ENCODE data around the gene SCAPER.

SCAPER gene

GRCh38 chr15:76344893-76345582 is 560.1 kb downstream of the SCAPER start:
- no peak for TF ChIP-seq CTCF (IDR thresholded peaks at IDR 0.05; ENCODE audit: low read depth, low read length, missing control alignments)
- H3K4me3 ChIP-seq (ENCODE audit: low read depth, low read length), result no peak overlapping the region
- no peak for DNase-seq (ENCODE audit: low read depth)

- H3K4me3 ChIP-seq (ENCODE audit: low read depth, low read length), result no peak overlapping the region
- no peak for DNase-seq (ENCODE audit: low read depth)
- no peak for TF ChIP-seq CTCF (IDR thresholded peaks at IDR 0.05; ENCODE audit: low read depth, low read length, missing control alignments)
These were observed 561.7 kb downstream of the SCAPER start for GRCh38 chr15:76343313-76343996.

DNA sequence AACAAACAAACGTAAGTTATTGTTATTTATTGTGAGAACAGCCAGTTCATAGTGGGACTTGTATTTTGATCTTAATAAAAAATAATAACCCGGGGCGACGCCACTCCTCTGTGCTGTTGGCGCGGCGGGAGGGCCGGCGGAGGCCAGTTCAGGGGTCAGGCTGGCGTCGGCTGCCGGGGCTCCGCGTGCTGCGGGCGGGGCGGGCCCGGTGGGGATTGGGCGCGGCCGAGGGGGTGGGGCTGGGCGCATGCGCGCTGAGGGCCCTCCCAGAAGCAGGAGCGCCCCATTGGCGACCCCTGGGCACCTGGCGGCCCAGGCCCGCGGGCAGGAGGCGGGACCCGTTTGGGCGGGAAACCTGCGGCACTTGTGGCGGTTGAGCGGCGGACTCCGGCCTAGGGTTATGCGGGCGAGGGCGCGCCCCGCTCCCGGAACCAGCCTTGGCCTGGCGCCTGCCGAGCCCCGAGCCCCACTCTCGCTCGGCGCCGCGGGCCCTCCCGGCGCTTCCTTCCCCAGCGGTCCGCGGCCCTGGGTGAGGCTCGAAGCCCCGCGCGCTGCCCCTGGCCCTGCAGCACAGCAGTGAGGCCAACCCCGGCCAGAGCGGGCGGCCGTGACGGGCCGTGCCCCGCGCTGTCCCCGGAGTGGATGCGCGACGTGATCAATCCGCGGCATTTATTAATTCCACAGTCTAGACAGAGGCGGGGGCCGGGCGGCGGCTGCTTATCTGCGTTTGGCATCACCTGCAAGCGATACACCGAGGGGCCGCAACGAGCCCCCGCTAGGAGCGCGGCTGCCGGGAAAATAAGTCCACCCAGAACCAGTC is 562.5 kb downstream of the SCAPER start:
- H3K4me3 ChIP-seq (ENCODE audit: low read depth, low read length), result no peak overlapping the region
- no peak for TF ChIP-seq CTCF (IDR thresholded peaks at IDR 0.05; ENCODE audit: low read depth, low read length, missing control alignments)
- no peak for DNase-seq (ENCODE audit: low read depth)

GRCh38 chr15:76342058-76342381 is 563.1 kb downstream of the SCAPER start:
- H3K4me3 ChIP-seq (ENCODE audit: low read depth, low read length), result no peak overlapping the region
- DNase-seq (ENCODE audit: low read depth), result no peak
- no peak for TF ChIP-seq CTCF (IDR thresholded peaks at IDR 0.05; ENCODE audit: low read depth, low read length, missing control alignments)

DNA sequence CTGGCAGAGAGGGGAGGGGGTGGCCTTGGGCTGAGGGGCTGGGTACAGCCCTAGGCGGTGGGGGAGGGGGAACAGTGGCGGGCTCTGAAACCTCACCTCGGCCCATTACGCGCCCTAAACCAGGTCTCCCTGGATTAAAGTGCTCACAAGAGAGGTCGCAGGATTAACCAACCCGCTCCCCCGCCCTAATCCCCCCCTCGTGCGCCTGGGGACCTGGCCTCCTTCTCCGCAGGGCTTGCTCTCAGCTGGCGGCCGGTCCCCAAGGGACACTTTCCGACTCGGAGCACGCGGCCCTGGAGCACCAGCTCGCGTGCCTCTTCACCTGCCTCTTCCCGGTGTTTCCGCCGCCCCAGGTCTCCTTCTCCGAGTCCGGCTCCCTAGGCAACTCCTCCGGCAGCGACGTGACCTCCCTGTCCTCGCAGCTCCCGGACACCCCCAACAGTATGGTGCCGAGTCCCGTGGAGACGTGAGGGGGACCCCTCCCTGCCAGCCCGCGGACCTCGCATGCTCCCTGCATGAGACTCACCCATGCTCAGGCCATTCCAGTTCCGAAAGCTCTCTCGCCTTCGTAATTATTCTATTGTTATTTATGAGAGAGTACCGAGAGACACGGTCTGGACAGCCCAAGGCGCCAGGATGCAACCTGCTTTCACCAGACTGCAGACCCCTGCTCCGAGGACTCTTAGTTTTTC is 563.6 kb downstream of the SCAPER start:
- TF ChIP-seq CTCF (IDR thresholded peaks at IDR 0.05; ENCODE audit: low read depth, low read length, missing control alignments), result no peak
- H3K4me3 ChIP-seq (ENCODE audit: low read depth, low read length), result no peak overlapping the region
- no peak for DNase-seq (ENCODE audit: low read depth)

DNA sequence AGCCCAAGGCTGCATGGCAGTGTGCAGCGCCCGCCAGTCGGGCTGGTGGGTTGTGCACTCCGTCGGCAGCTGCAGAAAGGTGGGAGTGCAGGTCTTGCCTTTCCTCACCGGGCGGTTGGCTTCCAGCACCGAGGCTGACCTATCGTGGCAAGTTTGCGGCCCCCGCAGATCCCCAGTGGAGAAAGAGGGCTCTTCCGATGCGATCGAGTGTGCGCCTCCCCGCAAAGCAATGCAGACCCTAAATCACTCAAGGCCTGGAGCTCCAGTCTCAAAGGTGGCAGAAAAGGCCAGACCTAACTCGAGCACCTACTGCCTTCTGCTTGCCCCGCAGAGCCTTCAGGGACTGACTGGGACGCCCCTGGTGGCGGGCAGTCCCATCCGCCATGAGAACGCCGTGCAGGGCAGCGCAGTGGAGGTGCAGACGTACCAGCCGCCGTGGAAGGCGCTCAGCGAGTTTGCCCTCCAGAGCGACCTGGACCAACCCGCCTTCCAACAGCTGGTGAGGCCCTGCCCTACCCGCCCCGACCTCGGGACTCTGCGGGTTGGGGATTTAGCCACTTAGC is 564.3 kb downstream of the SCAPER start:
- no peak for DNase-seq (ENCODE audit: low read depth)
- H3K4me3 ChIP-seq (ENCODE audit: low read depth, low read length), result peak overlapping the region; percentile 72

More for the DNA sequence above, 564.3 kb downstream of the SCAPER start:
- TF ChIP-seq CTCF (IDR thresholded peaks at IDR 0.05; ENCODE audit: low read depth, low read length, missing control alignments), result peak; percentile 48

All from GM12864 (cell line).